OCI-LY3 (cell line): Measurements from ENCODE around the gene NT5M.

Source experiments
- H2AFZ ChIP-seq: fragments of 200-600, 300-600 bp; shearing (Covaris generic); 2 replicates; pipeline ENCODE4 v1.6.0; 2014; ENCODE audit warnings: antibody characterized with exemption, low read depth, low read length
- H3K27ac ChIP-seq: fragments of 200-600, 300-600 bp; sonication (generic); 2 replicates; pipeline ENCODE4 v1.5.1; 2014; ENCODE audit warnings: mild to moderate bottlenecking, low read length, moderate library complexity, mixed read lengths
- H3K27me3 ChIP-seq: fragments of 200-600, 300-600 bp; sonication (generic); 2 replicates; pipeline ENCODE4 v1.6.1; 2014; ENCODE audit warnings: low read depth, low read length, mixed read lengths
- H3K36me3 ChIP-seq: fragments of 200-600, 300-600 bp; sonication (generic); replicated peaks from 2 replicates; pipeline ENCODE3; 2014; ENCODE audit warnings: low read depth, low read length, mixed read lengths
- H3K4me1 ChIP-seq: fragments of 300-600, 200-600 bp; sonication (generic); 2 replicates; pipeline ENCODE4 v1.6.1; 2014; ENCODE audit warnings: low read length, mixed read lengths
- H3K4me2 ChIP-seq: fragments of 200-600, 300-600 bp; sonication (generic); 2 replicates; pipeline ENCODE4 v1.6.1; 2014; ENCODE audit warnings: low read length, mixed read lengths
- H3K4me3 ChIP-seq: fragments of 300-600, 200-600 bp; sonication (generic); 2 replicates; pipeline ENCODE4 v1.5.1; 2014; ENCODE audit warnings: antibody characterized with exemption, mild to moderate bottlenecking, low read length, moderate library complexity
- H3K79me2 ChIP-seq: fragments of 300-600, 200-600 bp; shearing (Covaris generic); 2 replicates; pipeline ENCODE4 v1.6.1; 2014; ENCODE audit warnings: mild to moderate bottlenecking, low read length, mixed read lengths
- H3K9ac ChIP-seq: fragments of 300-600, 200-600 bp; shearing (Covaris generic); 2 replicates; pipeline ENCODE4 v1.6.0; 2014; ENCODE audit warnings: mild to moderate bottlenecking, low read length, moderate library complexity
- H3K9me3 ChIP-seq: fragments of 200-600, 300-600 bp; shearing (Covaris generic); 2 replicates; pipeline ENCODE4 v1.6.1; 2014; ENCODE audit warnings: low read length, mixed read lengths; ENCODE audit not compliant: insufficient read depth
- H4K20me1 ChIP-seq: fragments of 200-600, 300-600 bp; sonication (generic); 2 replicates; pipeline ENCODE4 v1.6.1; 2016; ENCODE audit warnings: low read length, mixed read lengths; ENCODE audit not compliant: insufficient read depth
- EZH2phosphoT487 ChIP-seq: fragments of 200-600 bp; shearing (Covaris generic); IDR thresholded peaks from 2 replicates; pipeline ENCODE4 v1.6.1; 2018; ENCODE audit warnings: antibody characterized with exemption, mixed run types, low read depth
- TF ChIP-seq, protein P1 (sequence below): fragments of 200-600, 300-600 bp; sonication (generic); IDR thresholded peaks from 2 replicates; pipeline ENCODE4 v1.5.1; 2014; ENCODE audit warnings: antibody characterized with exemption, low read length, low read depth

The NT5M gene

DNA sequence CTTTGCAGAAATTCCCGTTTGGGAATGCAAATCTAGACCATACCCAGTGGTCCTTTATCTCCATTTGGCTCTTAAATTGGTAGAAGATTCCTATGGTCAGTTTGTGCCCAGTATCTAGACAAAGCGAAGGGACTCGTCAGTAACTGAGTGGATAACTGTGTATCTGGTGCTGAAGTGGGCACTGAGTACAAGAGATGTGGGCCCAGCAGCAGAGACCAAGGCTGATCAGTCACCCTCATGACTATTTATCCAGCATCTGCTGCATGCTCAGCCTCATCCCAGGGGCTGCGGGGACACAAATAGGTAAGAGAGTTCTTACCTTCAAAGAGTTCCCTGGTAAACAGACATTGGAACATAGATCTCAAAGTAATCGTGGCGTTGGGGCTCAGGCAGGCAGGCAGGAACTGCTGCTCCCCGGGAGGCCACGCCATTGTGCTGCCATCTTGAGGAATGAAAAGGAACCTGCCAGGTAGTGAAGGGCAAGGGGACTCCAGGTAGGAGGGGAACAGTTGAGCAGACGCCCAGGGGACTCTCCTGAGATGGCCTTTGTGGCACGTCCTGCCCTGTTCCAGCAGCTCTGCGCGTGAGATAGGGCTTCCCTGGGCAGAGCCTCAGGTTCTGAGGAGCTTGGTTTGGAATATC is 10.3 kb downstream of the NT5M start:
- Histone ChIP-seq H2AFZ (peak overlapping the region; percentile 83; the same call in 1 of the 2 replicates), H4K20me1 (no peaks in the 10 kb centered on the region), H3K4me1 (peaks cover 2% of the 10 kb centered on the region; the same call in 1 of the 2 replicates), H3K27me3 (no peaks in the 10 kb centered on the region), H3K79me2 (no peaks in the 10 kb centered on the region), H3K27ac (no peak overlapping the region), H3K4me3 (no peak overlapping the region), H3K9me3 (no peaks in the 10 kb centered on the region), H3K4me2 (peak overlapping the region; percentile 32), H3K36me3 (no peaks in the 10 kb centered on the region), H3K9ac (no peak overlapping the region)
- TF ChIP-seq EZH2phosphoT487, result no peak
- TF ChIP-seq, protein P1, sequence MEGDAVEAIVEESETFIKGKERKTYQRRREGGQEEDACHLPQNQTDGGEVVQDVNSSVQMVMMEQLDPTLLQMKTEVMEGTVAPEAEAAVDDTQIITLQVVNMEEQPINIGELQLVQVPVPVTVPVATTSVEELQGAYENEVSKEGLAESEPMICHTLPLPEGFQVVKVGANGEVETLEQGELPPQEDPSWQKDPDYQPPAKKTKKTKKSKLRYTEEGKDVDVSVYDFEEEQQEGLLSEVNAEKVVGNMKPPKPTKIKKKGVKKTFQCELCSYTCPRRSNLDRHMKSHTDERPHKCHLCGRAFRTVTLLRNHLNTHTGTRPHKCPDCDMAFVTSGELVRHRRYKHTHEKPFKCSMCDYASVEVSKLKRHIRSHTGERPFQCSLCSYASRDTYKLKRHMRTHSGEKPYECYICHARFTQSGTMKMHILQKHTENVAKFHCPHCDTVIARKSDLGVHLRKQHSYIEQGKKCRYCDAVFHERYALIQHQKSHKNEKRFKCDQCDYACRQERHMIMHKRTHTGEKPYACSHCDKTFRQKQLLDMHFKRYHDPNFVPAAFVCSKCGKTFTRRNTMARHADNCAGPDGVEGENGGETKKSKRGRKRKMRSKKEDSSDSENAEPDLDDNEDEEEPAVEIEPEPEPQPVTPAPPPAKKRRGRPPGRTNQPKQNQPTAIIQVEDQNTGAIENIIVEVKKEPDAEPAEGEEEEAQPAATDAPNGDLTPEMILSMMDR, result peak; percentile 68

DNA sequence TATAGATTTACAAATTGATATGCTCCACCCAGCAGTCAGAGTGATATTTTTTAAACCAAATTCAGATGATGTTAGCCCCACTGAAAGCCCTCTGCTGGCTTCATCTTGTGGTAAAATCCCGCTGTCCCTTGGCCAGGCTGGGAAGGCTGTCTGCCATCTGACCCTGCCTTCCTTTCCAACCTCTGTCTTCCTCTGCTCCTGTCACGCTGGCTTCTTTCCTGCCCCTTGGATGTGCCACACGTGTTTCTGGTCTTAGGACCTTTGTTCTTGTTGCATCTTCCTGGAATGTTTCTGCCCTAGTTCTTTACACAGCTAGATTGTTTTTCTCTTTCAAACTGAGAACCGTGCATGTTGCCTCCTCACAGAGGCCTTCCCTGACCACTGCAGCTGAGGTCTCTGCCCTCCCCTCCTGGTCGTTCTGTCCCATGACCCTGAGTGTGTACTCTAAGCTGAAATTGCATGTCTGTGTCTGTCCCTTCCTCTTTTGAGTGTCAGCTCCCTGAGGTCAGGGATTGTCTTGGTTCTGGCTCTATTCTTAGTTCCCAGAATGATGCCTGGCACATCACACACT is 11.4 kb downstream of the NT5M start:
- Histone ChIP-seq H3K4me2 (no peak overlapping the region), H3K4me3 (no peak overlapping the region), H3K9ac (no peak overlapping the region), H3K4me1 (peaks cover 2% of the 10 kb centered on the region; the same call in 1 of the 2 replicates), H3K27ac (no peak overlapping the region), H3K27me3 (no peaks in the 10 kb centered on the region), H2AFZ (no peak overlapping the region), H3K79me2 (no peaks in the 10 kb centered on the region), H3K36me3 (no peaks in the 10 kb centered on the region), H4K20me1 (no peaks in the 10 kb centered on the region), H3K9me3 (no peaks in the 10 kb centered on the region)
- TF ChIP-seq, protein P1, result no peak
- no peak for TF ChIP-seq EZH2phosphoT487

DNA sequence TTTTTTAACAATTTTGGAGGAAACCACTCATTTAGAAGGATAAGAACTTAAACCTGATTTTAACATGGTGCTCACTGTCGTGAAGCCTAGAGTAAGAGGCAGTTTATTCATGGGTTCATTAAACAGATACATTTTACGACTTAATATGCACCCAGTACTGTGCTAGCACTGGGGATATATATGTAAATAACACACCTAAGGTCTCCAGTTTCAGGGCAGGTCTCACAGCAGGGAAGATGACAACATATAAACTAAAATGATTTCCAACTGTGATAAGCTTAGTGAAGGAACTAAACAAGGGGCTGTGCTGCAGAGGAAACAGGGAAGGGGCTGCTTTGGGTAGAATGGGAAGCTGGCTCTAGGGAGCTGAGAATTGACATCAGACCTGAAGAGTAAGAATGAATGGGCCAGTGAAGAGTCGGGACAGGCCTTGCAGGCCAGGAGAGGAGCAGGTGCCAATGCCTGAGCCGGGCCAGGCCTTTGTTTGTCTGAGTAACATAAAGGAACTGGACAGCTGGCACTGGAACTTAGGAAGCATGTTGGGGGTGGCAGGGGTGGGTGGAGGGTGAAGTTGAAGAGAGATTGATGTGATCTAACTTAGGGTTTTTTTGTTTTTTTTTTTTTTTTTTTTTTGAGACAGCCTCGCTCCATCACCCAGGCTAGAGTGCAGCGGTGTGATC is 12.1 kb downstream of the NT5M start:
- Histone ChIP-seq H3K36me3 (no peaks in the 10 kb centered on the region), H3K9me3 (no peaks in the 10 kb centered on the region), H3K4me3 (no peak overlapping the region), H2AFZ (no peak overlapping the region), H3K9ac (no peak overlapping the region), H3K4me2 (no peak overlapping the region), H4K20me1 (no peaks in the 10 kb centered on the region), H3K4me1 (peaks cover 2% of the 10 kb centered on the region; the same call in 1 of the 2 replicates), H3K79me2 (no peaks in the 10 kb centered on the region), H3K27ac (no peak overlapping the region), H3K27me3 (no peaks in the 10 kb centered on the region)
- TF ChIP-seq, protein P1, result no peak
- no peak for TF ChIP-seq EZH2phosphoT487

DNA sequence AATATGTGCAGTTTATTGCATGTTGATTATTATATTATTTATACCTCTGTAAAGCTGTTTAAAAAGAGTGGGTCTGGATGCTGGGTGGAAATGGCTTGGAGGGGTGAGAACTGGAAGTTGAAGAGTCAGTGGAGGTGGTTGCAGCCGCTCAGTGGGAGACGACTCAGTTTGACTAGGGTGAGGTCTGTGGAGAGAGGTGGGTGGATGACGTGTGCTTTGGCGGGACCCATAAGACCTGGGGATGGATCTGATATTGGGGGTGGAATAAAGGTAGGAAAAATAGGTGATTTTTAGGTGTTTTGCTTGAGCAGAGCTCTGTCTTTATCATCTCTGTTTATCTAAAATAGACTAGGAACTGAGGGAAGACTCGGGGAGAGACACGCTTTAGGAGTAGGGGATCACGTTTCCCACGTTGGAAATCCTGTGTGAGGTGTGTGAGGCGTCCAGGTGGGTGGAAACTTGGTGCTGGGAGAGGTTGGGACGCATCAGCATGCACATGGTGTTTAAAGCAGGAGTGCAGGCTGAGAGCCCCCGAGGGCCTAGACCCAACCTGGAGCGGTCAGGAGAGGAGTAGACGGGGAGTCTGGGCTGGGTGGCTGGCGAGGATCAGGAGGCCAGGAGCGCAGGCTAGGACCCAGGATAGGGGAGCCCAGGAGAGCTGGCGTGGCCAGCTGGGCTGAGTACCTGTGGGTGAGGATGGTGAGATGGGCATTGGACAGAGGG is 17.2 kb downstream of the NT5M start:
- H3K4me3 ChIP-seq, result no peak overlapping the region
- H3K9me3 ChIP-seq, result no peaks in the 10 kb centered on the region
- no peaks in the 10 kb centered on the region for H3K4me1 ChIP-seq
- H3K27ac ChIP-seq, result no peak overlapping the region
- H2AFZ ChIP-seq, result no peak overlapping the region
- no peak for TF ChIP-seq EZH2phosphoT487
- TF ChIP-seq, protein P1, result no peak
- H3K9ac ChIP-seq, result no peak overlapping the region
- H3K36me3 ChIP-seq, result no peaks in the 10 kb centered on the region
- H3K79me2 ChIP-seq, result no peaks in the 10 kb centered on the region
- H3K4me2 ChIP-seq, result no peak overlapping the region
- no peaks in the 10 kb centered on the region for H4K20me1 ChIP-seq
- no peaks in the 10 kb centered on the region for H3K27me3 ChIP-seq
